Measurements from ENCODE around the gene RAC3.

The RAC3 gene

GRCh38 chr17:82016875-82017459 is 14.5 kb upstream of the RAC3 start:
- Histone ChIP-seq H2BK12ac (ENCODE audit: low read length) (no peak overlapping the region), H2AFZ (ENCODE audit: low read length) (no peak overlapping the region), H2BK5ac (ENCODE audit: low read length) (no peak overlapping the region), H3K9ac (ENCODE audit: low read depth, low read length, poor library complexity) (peak overlapping the region; percentile 44), H3K18ac (ENCODE audit: low read length) (no peak overlapping the region), H2AK5ac (ENCODE audit: low read depth, low read length) (no peak overlapping the region), H4K8ac (ENCODE audit: low read depth, low read length) (no peak overlapping the region), H2BK15ac (ENCODE audit: low read length) (no peak overlapping the region), H2BK120ac (ENCODE audit: low read depth, low read length) (no peak overlapping the region), H3K4me2 (ENCODE audit: insufficient read depth, low read length, poor library complexity, severe bottlenecking) (no peak overlapping the region), H3K4ac (ENCODE audit: low read length) (no peak overlapping the region), H3K27me3 (ENCODE audit: control insufficient read depth in 3 of 3, insufficient read depth in 3 of 3, low read depth in 1 of 3, low read length in 3 of 3) (no peaks in the 10 kb centered on the region), H3K23ac (ENCODE audit: low read depth, low read length, poor library complexity) (peak overlapping the region; percentile 31), H3K27ac (replicated peaks; ENCODE audit: low read length) (no peak overlapping the region), H3K4me1 (ENCODE audit: control insufficient read depth in 2 of 2, insufficient read depth in 1 of 2, low read depth in 1 of 2, low read length in 2 of 2) (peaks cover 2 to 19% of the 10 kb centered on the region in 2 donors), H3K79me1 (ENCODE audit: low read depth, low read length) (peaks cover 19% of the 10 kb centered on the region), H3K4me3 (ENCODE audit: low read length in 2 of 2) (no peak overlapping the region), H3K36me3 (replicated peaks in 1 of 2; ENCODE audit: control insufficient read depth in 2 of 2, insufficient read depth in 2 of 2, low read length in 2 of 2) (peaks cover 6 to 29% of the 10 kb centered on the region in 2 donors), H4K91ac (ENCODE audit: low read depth, low read length, poor library complexity) (no peak overlapping the region), H3K9me3 (replicated peaks in 1 of 2; ENCODE audit: control insufficient read depth in 2 of 2, insufficient read depth in 1 of 2, low read depth in 1 of 2, low read length in 2 of 2) (no peaks in the 10 kb centered on the region), H3K14ac (ENCODE audit: low read length) (peak overlapping the region; percentile 21)
- no peak for DNase-seq (ENCODE audit: low spot score)
- no CpG with 5 or more reads among the region's 24 CpGs for WGBS, 2 donors (ENCODE audit: extremely low coverage in 2 of 2, insufficient read length in 2 of 2, insufficient replicate concordance in 1 of 2)

GRCh38 chr17:82017612-82018151 is 13.8 kb upstream of the RAC3 start:
- WGBS, 2 donors (ENCODE audit: extremely low coverage in 2 of 2, insufficient read length in 2 of 2, insufficient replicate concordance in 1 of 2) = no CpG with 5 or more reads among the region's 13 CpGs
- Histone ChIP-seq H2BK5ac (ENCODE audit: low read length) (no peak overlapping the region), H3K79me1 (ENCODE audit: low read depth, low read length) (peaks cover 25% of the 10 kb centered on the region), H3K4ac (ENCODE audit: low read length) (no peak overlapping the region), H4K8ac (ENCODE audit: low read depth, low read length) (no peak overlapping the region), H3K36me3 (replicated peaks in 1 of 2; ENCODE audit: control insufficient read depth in 2 of 2, insufficient read depth in 2 of 2, low read length in 2 of 2) (peaks cover 6 to 27% of the 10 kb centered on the region in 2 donors), H3K27ac (replicated peaks; ENCODE audit: low read length) (no peak overlapping the region), H3K18ac (ENCODE audit: low read length) (no peak overlapping the region), H3K14ac (ENCODE audit: low read length) (no peak overlapping the region), H2AK5ac (ENCODE audit: low read depth, low read length) (no peak overlapping the region), H2BK120ac (ENCODE audit: low read depth, low read length) (no peak overlapping the region), H4K91ac (ENCODE audit: low read depth, low read length, poor library complexity) (no peak overlapping the region), H2AFZ (ENCODE audit: low read length) (no peak overlapping the region), H3K4me2 (ENCODE audit: insufficient read depth, low read length, poor library complexity, severe bottlenecking) (no peak overlapping the region), H3K23ac (ENCODE audit: low read depth, low read length, poor library complexity) (no peak overlapping the region), H3K4me3 (ENCODE audit: low read length in 2 of 2) (no peak overlapping the region), H3K9ac (ENCODE audit: low read depth, low read length, poor library complexity) (no peak overlapping the region), H3K4me1 (ENCODE audit: control insufficient read depth in 2 of 2, insufficient read depth in 1 of 2, low read depth in 1 of 2, low read length in 2 of 2) (peaks cover 4 to 16% of the 10 kb centered on the region in 2 donors), H3K27me3 (ENCODE audit: control insufficient read depth in 3 of 3, insufficient read depth in 3 of 3, low read depth in 1 of 3, low read length in 3 of 3) (no peaks in the 10 kb centered on the region), H2BK15ac (ENCODE audit: low read length) (no peak overlapping the region), H3K9me3 (replicated peaks in 1 of 2; ENCODE audit: control insufficient read depth in 2 of 2, insufficient read depth in 1 of 2, low read depth in 1 of 2, low read length in 2 of 2) (no peaks in the 10 kb centered on the region), H2BK12ac (ENCODE audit: low read length) (no peak overlapping the region)
- no peak for DNase-seq (ENCODE audit: low spot score)

GRCh38 chr17:82018152-82018988 is 13.1 kb upstream of the RAC3 start:
- Histone ChIP-seq H3K36me3 (replicated peaks in 1 of 2; ENCODE audit: control insufficient read depth in 2 of 2, insufficient read depth in 2 of 2, low read length in 2 of 2) (peaks cover 6 to 27% of the 10 kb centered on the region in 2 donors), H3K23ac (ENCODE audit: low read depth, low read length, poor library complexity) (no peak overlapping the region), H3K14ac (ENCODE audit: low read length) (no peak overlapping the region), H3K27me3 (ENCODE audit: control insufficient read depth in 3 of 3, insufficient read depth in 3 of 3, low read depth in 1 of 3, low read length in 3 of 3) (no peaks in the 10 kb centered on the region), H2BK12ac (ENCODE audit: low read length) (no peak overlapping the region), H3K4me2 (ENCODE audit: insufficient read depth, low read length, poor library complexity, severe bottlenecking) (no peak overlapping the region), H4K91ac (ENCODE audit: low read depth, low read length, poor library complexity) (no peak overlapping the region), H3K18ac (ENCODE audit: low read length) (no peak overlapping the region), H3K4ac (ENCODE audit: low read length) (no peak overlapping the region), H2BK15ac (ENCODE audit: low read length) (no peak overlapping the region), H3K4me3 (ENCODE audit: low read length in 2 of 2) (no peak overlapping the region), H3K79me1 (ENCODE audit: low read depth, low read length) (peaks cover 25% of the 10 kb centered on the region), H3K9ac (ENCODE audit: low read depth, low read length, poor library complexity) (peak overlapping the region; percentile 21), H2BK120ac (ENCODE audit: low read depth, low read length) (no peak overlapping the region), H3K27ac (replicated peaks; ENCODE audit: low read length) (no peak overlapping the region), H2AK5ac (ENCODE audit: low read depth, low read length) (no peak overlapping the region), H3K9me3 (replicated peaks in 1 of 2; ENCODE audit: control insufficient read depth in 2 of 2, insufficient read depth in 1 of 2, low read depth in 1 of 2, low read length in 2 of 2) (no peaks in the 10 kb centered on the region), H2BK5ac (ENCODE audit: low read length) (no peak overlapping the region), H2AFZ (ENCODE audit: low read length) (no peak overlapping the region), H4K8ac (ENCODE audit: low read depth, low read length) (peak overlapping the region; percentile 43), H3K4me1 (ENCODE audit: control insufficient read depth in 2 of 2, insufficient read depth in 1 of 2, low read depth in 1 of 2, low read length in 2 of 2) (peaks cover 4 to 10% of the 10 kb centered on the region in 2 donors)
- no peak for DNase-seq (ENCODE audit: low spot score)
- WGBS, 2 donors (ENCODE audit: extremely low coverage in 2 of 2, insufficient read length in 2 of 2, insufficient replicate concordance in 1 of 2) = no CpG with 5 or more reads among the region's 19 CpGs
